Midbrain (tissue), 1 donor: ENCODE measurements around the gene ENOX2.

Experiments
- DNase-seq: peaks from one replicate; lab custom pipeline; 2025; lab: John Stamatoyannopoulos, UW

ENOX2 gene

DNA sequence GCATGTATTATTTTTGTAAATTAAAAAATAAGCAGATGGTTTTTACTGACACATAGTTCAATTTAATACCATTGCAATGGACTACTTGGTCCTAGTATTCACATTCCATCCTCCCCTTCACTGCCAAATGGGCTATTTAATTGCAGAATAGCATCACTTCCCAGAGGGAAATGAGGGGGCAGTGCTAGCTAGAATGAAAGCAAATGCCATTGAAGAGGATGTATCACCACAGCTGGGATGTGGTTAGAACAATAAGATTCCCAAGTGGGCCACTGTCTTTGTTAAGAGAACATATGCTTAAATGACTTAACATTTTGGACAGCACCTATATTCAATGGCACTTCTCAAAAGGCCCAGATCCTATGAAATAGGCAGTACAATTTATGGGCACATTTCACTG lies 276.5 kb downstream of the ENOX2 start:
- no peak for DNase-seq

DNA sequence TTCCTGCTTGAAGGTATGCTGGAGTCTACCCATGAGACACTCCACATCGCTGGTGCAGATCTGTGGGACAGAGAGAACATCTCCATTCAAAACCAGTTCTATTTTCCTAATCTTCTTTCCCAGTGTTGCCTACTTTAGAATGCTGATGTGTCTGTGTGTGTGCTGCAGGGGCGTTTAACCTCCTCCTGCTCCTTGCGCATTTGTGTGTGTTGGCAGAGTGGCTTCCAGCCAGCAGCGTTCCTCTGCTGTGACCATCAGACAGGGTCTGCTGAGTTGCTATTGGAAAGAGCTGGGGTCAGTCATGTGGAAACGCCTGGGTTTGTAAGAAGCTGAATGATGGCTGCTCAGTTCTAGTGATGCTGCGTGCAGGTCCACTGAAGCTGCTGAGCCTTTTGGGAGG lies 277.6 kb downstream of the ENOX2 start:
- DNase-seq, result no peak

DNA sequence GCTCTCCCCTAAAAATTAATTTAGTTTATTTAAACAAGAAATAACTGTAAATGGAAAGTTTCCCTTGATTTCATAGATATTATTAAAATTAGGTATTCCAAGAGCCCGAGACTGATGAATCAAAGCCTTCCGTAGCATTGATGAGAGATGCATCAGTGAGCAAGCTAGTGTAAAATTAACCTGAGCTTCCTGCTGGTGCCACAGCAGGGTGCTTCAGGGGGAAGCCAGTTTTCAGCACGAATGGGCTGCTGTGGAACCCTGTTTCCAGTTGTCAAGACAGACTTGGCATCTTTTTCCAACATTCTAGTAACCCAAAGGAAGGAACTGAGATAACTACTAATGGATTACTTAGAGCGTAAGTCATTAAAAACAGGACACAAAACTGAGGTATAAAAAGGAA lies 279.5 kb downstream of the ENOX2 start:
- DNase-seq, result no peak

DNA sequence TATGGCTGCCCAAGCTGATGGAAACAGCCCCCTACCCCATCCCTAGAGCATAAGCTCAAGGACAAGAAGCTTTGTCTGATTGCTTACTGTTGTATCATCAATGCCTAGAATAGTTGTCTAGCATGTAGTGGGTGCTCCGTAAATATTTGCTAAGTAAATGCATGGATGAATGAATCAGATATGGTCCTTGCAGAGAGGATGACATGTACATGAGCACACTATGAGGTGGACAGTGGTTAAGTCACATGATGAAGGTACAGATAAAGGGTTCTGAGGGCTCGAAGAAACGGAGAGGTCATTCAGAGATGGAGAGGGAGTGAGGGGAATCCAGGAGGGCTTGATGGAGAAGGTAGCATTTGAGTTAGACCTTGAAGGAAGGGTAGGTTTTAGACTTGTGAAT lies 287.1 kb downstream of the ENOX2 start:
- DNase-seq, result no peak

DNA sequence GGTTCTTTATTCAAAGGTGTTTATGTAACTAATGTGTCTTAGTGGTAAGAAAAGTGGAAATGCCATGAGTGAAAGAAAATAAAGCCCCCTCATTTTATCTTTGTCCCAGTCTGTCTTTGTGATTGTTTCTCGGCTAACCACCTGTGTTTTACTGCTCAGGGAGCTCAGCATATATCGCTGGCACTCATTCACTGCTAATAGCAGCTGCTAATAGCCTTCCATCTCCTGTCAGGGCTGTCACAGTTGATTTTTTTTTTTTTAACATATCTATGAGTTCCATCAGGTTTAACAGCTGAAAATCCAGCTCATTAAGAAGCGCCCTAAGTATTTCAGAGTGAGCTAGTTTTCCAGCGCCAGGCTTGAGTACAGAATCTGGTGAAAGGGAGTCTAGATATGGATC lies 295.6 kb downstream of the ENOX2 start:
- DNase-seq, result no peak

DNA sequence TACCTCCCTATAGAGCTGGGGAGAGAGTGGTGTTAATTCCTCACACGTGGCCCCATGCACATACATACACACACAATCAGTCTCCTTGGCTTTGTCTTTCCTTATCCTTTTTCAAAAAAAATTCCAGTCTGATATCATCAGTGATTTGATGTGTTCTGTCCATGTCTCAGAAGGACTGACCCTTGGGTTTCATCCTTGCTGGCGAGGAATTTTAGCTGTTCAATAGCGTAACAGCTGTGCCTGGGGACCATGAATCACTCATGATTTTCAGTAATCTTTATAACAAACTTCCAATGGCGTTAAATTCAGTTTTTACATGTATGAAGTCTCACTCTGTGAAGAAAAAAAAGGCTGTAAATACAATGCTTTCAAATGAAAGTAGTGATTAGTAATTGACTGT lies 296.6 kb downstream of the ENOX2 start:
- DNase-seq, result no peak

DNA sequence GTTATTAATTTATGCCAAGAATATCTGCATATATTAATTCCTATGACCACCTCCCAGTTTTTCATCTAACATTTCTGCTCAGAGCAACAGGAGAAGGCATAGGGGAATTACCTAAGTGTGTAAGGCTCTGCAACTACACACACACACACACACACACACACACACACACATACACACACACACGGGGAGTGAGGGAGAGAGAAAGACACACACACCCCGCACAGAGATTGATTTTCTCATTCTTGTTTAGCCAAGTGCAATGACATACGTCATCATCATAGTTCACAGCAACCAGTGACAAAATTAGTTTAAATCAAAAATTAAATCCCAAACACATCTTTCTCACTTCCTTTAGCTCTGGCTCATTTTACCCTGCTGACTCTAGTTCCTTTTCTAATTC lies 298.1 kb downstream of the ENOX2 start:
- DNase-seq, result no peak

DNA sequence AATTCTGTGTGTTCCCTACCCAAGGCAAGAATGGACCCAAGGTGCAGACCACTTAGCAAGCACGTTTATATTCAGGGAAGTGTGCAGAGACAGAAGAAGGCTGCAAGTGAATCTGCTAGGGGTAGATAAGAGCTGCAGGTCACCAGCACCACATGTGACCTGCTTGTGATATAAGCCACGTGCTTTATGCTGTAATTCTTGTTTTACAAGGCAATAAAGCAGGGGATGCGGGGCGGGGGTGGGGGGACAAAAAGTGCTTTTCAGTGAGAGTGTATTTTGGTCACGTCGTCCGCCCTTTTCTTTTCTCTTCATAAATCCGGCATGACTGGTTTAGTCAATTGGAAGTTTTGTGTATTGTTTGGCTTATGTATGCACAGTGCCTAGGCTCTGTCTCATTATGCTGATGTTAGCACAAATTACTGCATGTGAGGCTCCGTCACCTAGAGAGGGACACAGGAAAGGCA lies 308.5 kb downstream of the ENOX2 start:
- peak; percentile 2 for DNase-seq

DNA sequence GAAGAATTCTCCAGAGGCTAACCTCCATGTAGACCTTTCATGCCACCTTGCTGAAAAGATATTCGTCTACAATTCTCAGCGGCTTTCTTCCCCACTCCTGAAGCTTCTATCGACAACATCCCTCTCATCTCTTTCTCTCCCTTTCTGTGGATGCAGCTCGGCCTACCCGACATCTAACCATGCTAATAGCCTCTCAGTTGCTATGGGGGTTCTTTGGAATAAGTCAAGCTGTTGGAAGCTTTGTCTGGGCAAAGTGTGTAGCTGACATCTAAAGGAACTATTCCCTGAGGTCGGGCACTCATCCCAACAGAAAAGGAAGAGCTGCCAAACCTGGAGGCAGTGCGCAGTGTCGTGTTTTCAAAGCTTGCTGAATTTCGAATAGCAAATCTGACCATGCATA lies 309.1 kb downstream of the ENOX2 start:
- no peak for DNase-seq

DNA sequence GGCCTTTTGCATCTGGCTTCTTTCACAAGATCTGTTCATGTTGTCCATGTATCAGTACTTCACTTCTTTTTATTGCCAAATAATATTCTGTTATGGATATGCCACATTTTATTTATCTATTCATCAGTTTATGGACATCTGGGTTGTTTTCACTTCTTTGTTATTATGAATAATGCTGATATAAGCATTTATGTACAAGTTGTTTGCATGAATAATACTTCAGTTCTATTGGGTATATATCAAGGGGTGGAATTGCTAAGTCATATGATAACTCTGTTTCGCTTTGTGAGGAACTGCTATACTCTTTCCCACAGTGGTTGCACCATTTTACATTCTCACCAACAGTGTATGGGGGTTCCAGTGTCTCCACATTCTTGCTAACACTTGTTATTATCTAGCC lies 310.8 kb downstream of the ENOX2 start:
- DNase-seq, result no peak

DNA sequence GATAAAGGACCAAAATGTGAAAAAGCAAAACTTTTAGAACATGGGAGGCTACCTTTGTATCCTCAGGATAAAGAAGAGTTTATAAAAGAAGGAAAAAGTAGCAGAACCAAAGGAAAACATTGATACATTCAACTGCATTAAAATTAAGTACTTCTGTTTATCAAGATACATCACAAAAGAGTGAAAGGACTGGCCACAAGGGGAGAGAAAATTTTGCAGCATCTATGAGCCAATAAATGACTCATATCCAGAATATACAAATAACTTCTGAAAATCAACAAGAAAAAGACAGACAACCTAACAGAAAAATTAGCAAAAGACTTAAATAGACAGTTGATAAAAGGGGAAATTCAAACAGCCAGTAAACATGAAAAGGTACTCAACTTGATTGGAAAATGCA lies 324.1 kb downstream of the ENOX2 start:
- no peak for DNase-seq

DNA sequence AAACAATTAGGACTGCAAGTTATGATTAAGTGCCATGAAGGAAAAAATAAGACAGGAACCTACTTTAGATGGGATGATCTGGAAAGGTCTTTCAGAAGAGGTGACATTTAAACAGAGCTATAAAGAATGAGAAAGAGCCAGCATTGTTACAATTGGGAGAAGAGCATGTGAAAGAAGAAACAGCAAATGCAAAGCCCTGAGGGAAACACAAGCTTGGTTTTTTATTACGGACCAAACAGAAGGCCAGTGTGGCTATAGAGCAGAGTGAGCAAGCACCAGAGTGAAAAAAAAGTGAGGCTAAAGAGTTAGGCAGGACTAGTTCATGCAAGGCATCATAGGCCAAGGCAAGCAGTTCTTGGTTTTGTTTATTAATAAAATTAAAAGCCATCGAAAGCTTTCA lies 325.6 kb downstream of the ENOX2 start:
- no peak for DNase-seq

DNA sequence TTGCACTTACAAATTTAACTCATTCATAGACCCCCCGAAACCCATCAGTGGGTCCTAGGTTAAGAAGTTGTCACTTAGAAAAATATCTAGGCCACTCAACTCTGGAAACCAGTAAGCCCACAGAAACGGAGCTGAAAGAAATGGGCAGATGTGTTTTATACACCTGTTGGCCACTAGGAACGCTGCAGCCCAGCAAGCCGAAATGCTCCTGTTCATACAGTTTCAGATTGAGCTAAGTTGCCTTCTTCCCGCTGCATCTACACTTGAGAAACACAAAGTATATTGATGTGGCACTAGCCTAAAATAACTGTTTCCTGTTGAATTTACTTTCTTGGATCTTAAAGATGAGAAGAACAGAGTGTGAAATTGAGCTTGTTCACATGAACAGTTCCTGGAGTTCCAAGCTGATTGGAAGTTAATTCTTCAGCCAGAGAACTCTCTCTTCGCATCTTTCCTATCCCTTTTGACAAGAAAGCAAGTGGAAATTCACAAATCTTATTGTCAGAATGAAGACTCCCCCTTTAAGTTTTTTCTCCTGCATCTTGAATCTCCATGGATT lies 327.1 kb downstream of the ENOX2 start:
- DNase-seq, result peak; percentile 41
